Endothelial cell of umbilical vein (primary cell): ENCODE data around the gene SPATA33.
"Not testable (repeated sequence)": the region's sequence is repeated elsewhere in the genome, so short reads cannot be mapped to it uniquely, and the experiment has no call there.

Experiments
- CTCF ChIP-seq, 2 donors: IDR thresholded peaks; 1 replicate in 1 of 2; 2 replicates in 1 of 2; pipeline ENCODE4 v1.5.1; 2011; ENCODE audit warnings: low read length in 2 of 2, mild to moderate bottlenecking in 2 of 2, moderate library complexity in 2 of 2, control low read depth in 1 of 2, inconsistent platforms in 1 of 2, low read depth in 1 of 2; ENCODE audit not compliant: insufficient read depth in 1 of 2; ENCODE audit errors: extremely low read depth in 1 of 2
- EZH2 ChIP-seq: IDR thresholded peaks from 2 replicates; pipeline ENCODE4 v1.6.1; 2012; ENCODE audit warnings: borderline replicate concordance, low read depth, mild to moderate bottlenecking, moderate library complexity, low read length, inconsistent platforms; ENCODE audit not compliant: severe bottlenecking
- GATA2 ChIP-seq: IDR thresholded peaks from 2 replicates; pipeline ENCODE4 v1.7.0; 2011; ENCODE audit warnings: low read depth, mild to moderate bottlenecking, moderate library complexity, mixed read lengths, low read length; ENCODE audit not compliant: insufficient read length, insufficient read depth
- JUN ChIP-seq: IDR thresholded peaks from 2 replicates; pipeline ENCODE4 v1.6.1; 2011; ENCODE audit warnings: borderline replicate concordance, low read depth; ENCODE audit not compliant: insufficient read length, insufficient read depth
- MYC ChIP-seq: IDR thresholded peaks from one replicate; pipeline ENCODE4 v1.6.1; 2011; ENCODE audit warnings: mild to moderate bottlenecking, low read depth, low read length
- POLR2A ChIP-seq: IDR thresholded peaks from 2 replicates; pipeline ENCODE4 v1.6.1; 2012; ENCODE audit warnings: low read depth, mild to moderate bottlenecking, control low read depth, low read length
- POLR2AphosphoS5 ChIP-seq: IDR thresholded peaks from 2 replicates; pipeline ENCODE4 v1.6.1; 2012; ENCODE audit warnings: low read depth, mild to moderate bottlenecking, control low read depth, low read length, moderate library complexity; ENCODE audit not compliant: insufficient read depth
- TF ChIP-seq, protein P1 (sequence below): IDR thresholded peaks from 2 replicates; pipeline ENCODE4 v1.6.1; 2011; ENCODE audit not compliant: insufficient read depth, insufficient read length

DNA sequence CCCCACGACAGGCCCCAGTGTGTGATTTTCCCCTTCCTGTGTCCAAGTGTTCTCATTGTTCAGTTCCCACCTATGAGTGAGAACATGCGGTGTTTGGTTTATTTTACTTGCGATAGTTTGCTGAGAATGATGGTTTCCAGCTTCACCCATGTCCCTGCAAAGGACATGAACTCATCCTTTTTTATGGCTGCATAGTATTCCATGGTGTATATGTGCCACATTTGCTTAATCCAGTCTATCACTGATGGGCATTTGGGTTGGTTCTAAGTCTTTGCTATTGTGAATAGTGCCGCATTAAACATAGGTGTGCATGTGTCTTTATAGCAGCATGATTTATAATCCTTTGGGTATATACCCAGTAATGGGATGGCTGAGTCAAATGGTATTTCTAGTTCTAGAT lies 13.9 kb downstream of the SPATA33 start:
- not testable (repeated sequence) for TF ChIP-seq CTCF (IDR thresholded peaks at IDR 0.05; ENCODE audit: extremely low read depth in 1 of 2, insufficient read depth in 1 of 2, low read depth in 1 of 2, low read length in 2 of 2); POLR2A; GATA2; EZH2; POLR2AphosphoS5; JUN; MYC
- TF ChIP-seq, protein P1, sequence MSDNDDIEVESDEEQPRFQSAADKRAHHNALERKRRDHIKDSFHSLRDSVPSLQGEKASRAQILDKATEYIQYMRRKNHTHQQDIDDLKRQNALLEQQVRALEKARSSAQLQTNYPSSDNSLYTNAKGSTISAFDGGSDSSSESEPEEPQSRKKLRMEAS: not testable (repeated sequence)
